K562 (cell line): ENCODE measurements around the gene EHMT2. TPM values are rescaled to one million over a fixed set of nuclear protein-coding genes. Genes with fewer than 3 reads are reported as not detected.
A peak's percentile ranks its signal among the peaks of the same experiment; 100 is the strongest.

Experiments used
- ATAC-seq: fragments of 200-7000 bp; cut with Tn5 transposase; 3 replicates; pipeline ENCODE4 v1.9.1; 2020; ENCODE audit warnings: moderate library complexity
- BruUV-seq: library from RNA; stranded (reverse); fragments of 400-500 nt; replicated peaks from 2 replicates; lab custom pipeline; 2021; lab: Mats Ljungman, UMichigan
- CTCF ChIA-PET: fragments of 300-600 bp; formaldehyde crosslinking; extraction: SDS; loops from one replicate; lab custom pipeline; 2021; ENCODE audit warnings: low intra/inter-chr PET ratio; lab: Yijun Ruan, JAX
- POLR2A ChIA-PET: fragments of 300-600, 350-650 bp; sonication (Branson Sonifier 250); formaldehyde crosslinking; extraction: SDS; loops from one replicate; lab custom pipeline; 2021; ENCODE audit warnings: antibody characterized with exemption, inconsistent platforms; lab: Yijun Ruan, JAX
- DNase-seq, 4 experiments: peaks; one replicate each; pipeline versions ENCODE4 v3.0.0 to v3.0.0-alpha.2; 2011 to 2018; ENCODE audit warnings: low spot score in 3 of 4, mixed read lengths in 3 of 4; ENCODE audit errors: extremely low read depth in 1 of 4
- FAIRE-seq: peaks from 2 replicates; lab custom pipeline; 2011; peaks lifted over from hg19 to GRCh38; lab: Jason Lieb, UNC
- H2AFZ ChIP-seq: 2 replicates; pipeline ENCODE4 v1.6.0; 2011; ENCODE audit warnings: low read depth, low read length, control low read depth, inconsistent platforms
- H3K27ac ChIP-seq: fragments of 200-600 bp; 3 replicates; pipeline ENCODE4 v1.8.0; 2011; ENCODE audit warnings: low read depth, mild to moderate bottlenecking, control low read depth, inconsistent platforms, low read length, moderate library complexity, mixed read lengths; ENCODE audit errors: extremely low read depth
- H3K27me3 ChIP-seq, 2 experiments: fragments of 300-600 bp in 1 of 2; 2 replicates in 1 of 2; 3 replicates in 1 of 2; pipeline versions ENCODE4 v1.6.0 to v1.8.0; 2011; ENCODE audit warnings: inconsistent platforms in 2 of 2, low read length in 2 of 2, mild to moderate bottlenecking in 1 of 2, mixed read lengths in 1 of 2, moderate library complexity in 1 of 2; ENCODE audit not compliant: control insufficient read depth in 2 of 2, insufficient read depth in 2 of 2
- H3K36me3 ChIP-seq: fragments of 300-600 bp; 3 replicates; pipeline ENCODE4 v1.8.0; 2011; ENCODE audit warnings: mild to moderate bottlenecking, low read length, inconsistent platforms; ENCODE audit not compliant: control insufficient read depth, insufficient read depth
- H3K4me1 ChIP-seq, 2 experiments: fragments of 200-600 bp in 1 of 2; replicated peaks in 1 of 2; 2 replicates in 1 of 2; 3 replicates in 1 of 2; pipeline versions ENCODE4 v1.5.1 to v1.8.0; 2011; ENCODE audit warnings: inconsistent platforms in 2 of 2, low read length in 2 of 2, mild to moderate bottlenecking in 1 of 2, mixed read lengths in 1 of 2, moderate library complexity in 1 of 2; ENCODE audit not compliant: control insufficient read depth in 2 of 2, insufficient read depth in 2 of 2
- H3K4me2 ChIP-seq: 2 replicates; pipeline ENCODE4 v1.6.1; 2011; ENCODE audit warnings: low read length, control low read depth, inconsistent platforms, mixed read lengths; ENCODE audit not compliant: insufficient read depth
- H3K4me3 ChIP-seq: fragments of 200-600 bp; sonication (generic), shearing (Covaris generic); 2 replicates; pipeline ENCODE4 v1.5.1; 2016; ENCODE audit warnings: control low read depth, inconsistent platforms
- H3K79me2 ChIP-seq: fragments of 200-600 bp; 3 replicates; pipeline ENCODE4 v1.8.0; 2011; ENCODE audit warnings: low read length, inconsistent platforms; ENCODE audit not compliant: control insufficient read depth, insufficient read depth
- H3K9ac ChIP-seq, 2 experiments: 2 replicates each; pipeline versions ENCODE4 v1.6.0 to v1.6.1; 2011; ENCODE audit warnings: low read depth in 2 of 2, low read length in 2 of 2, control low read depth in 1 of 2, inconsistent platforms in 1 of 2, mild to moderate bottlenecking in 1 of 2, mixed read lengths in 1 of 2; ENCODE audit not compliant: insufficient read depth in 1 of 2
- H3K9me1 ChIP-seq: one replicate; pipeline ENCODE4 v1.6.0; 2011; ENCODE audit warnings: inconsistent platforms, mild to moderate bottlenecking, low read length, moderate library complexity; ENCODE audit not compliant: control insufficient read depth, insufficient read depth
- H3K9me3 ChIP-seq: replicated peaks from 2 replicates; pipeline ENCODE4 v1.5.1; 2011; ENCODE audit warnings: low read depth, low read length, inconsistent platforms; ENCODE audit not compliant: control insufficient read depth, insufficient read depth
- H4K20me1 ChIP-seq: replicated peaks from 2 replicates; pipeline ENCODE4 v1.6.1; 2011; ENCODE audit warnings: low read length, inconsistent platforms, mixed read lengths; ENCODE audit not compliant: control insufficient read depth, insufficient read depth
- C11orf30 ChIP-seq: fragments of 450-650 bp; IDR thresholded peaks from 2 replicates; pipeline ENCODE4 v1.6.1; 2016; ENCODE audit warnings: low read depth, mild to moderate bottlenecking
- CCAR2 ChIP-seq: fragments of 200-400 bp; formaldehyde crosslinking; IDR thresholded peaks from 2 replicates; pipeline ENCODE4 v1.6.1; 2017; ENCODE audit warnings: mild to moderate bottlenecking, low read depth, low read length
- CEBPB ChIP-seq: fragments of 450-650 bp; IDR thresholded peaks from 2 replicates; pipeline ENCODE4 v1.6.1; 2016; ENCODE audit warnings: missing genetic modification characterization, missing compliant biosample characterization
- CEBPG ChIP-seq, 3 experiments: fragments of 200-800 bp in 1 of 3; sonication (Bioruptor generic) in 1 of 3; sonication (generic) in 1 of 3; formaldehyde crosslinking in 1 of 3; IDR thresholded peaks in 2 of 3; conservative IDR thresholded peaks in 1 of 3; 2 replicates each; pipeline versions ENCODE4 v1.6.1 to v1.8.0; 2016 to 2022; ENCODE audit warnings: missing compliant biosample characterization in 2 of 3, missing genetic modification characterization in 2 of 3, mild to moderate bottlenecking in 1 of 3, missing genetic modification reagents in 1 of 3
- CREB1 ChIP-seq, 2 experiments: sonication (generic) in 1 of 2; formaldehyde crosslinking in 1 of 2; IDR thresholded peaks; 2 replicates each; pipeline versions ENCODE4 v1.6.1 to v1.8.0; 2012 to 2022; ENCODE audit warnings: inconsistent platforms in 1 of 2, mild to moderate bottlenecking in 1 of 2, missing genetic modification reagents in 1 of 2, moderate library complexity in 1 of 2
- SMARCE1 ChIP-seq: fragments of 450-650 bp; IDR thresholded peaks from 2 replicates; pipeline ENCODE4 v1.7.1; 2016; ENCODE audit warnings: mild to moderate bottlenecking
- SRF ChIP-seq, 2 experiments: fragments of 250-450, 450-650 bp in 1 of 2; sonication (Bioruptor Pico) in 1 of 2; sonication (generic) in 1 of 2; formaldehyde crosslinking; IDR thresholded peaks; 2 replicates each; pipeline versions ENCODE4 v1.5.0 to v1.5.1; 2020 to 2022; ENCODE audit warnings: mild to moderate bottlenecking in 1 of 2, missing genetic modification reagents in 1 of 2
- SRSF3 ChIP-seq: fragments of 200-400 bp; formaldehyde crosslinking; IDR thresholded peaks from 2 replicates; pipeline ENCODE4 v1.6.1; 2016; ENCODE audit warnings: mild to moderate bottlenecking, low read length, moderate library complexity; ENCODE audit not compliant: insufficient read depth
- ZBTB26 ChIP-seq: fragments of 450-650 bp; formaldehyde crosslinking; IDR thresholded peaks from 2 replicates; pipeline ENCODE4 v1.4.0; 2022; ENCODE audit warnings: missing genetic modification characterization
- ZBTB33 ChIP-seq: sonication (generic); formaldehyde crosslinking; IDR thresholded peaks from 2 replicates; pipeline ENCODE4 v1.8.1; 2023; ENCODE audit warnings: mild to moderate bottlenecking, missing genetic modification reagents
- ZBTB7A ChIP-seq: IDR thresholded peaks from 2 replicates; pipeline ENCODE4 v1.6.1; 2011; ENCODE audit warnings: low read depth, mild to moderate bottlenecking, low read length, moderate library complexity, borderline replicate concordance; ENCODE audit not compliant: control insufficient read depth
- ZNF3 ChIP-seq: fragments of 250-450 bp; sonication (Bioruptor Pico); IDR thresholded peaks from 2 replicates; pipeline ENCODE4 v1.5.0; 2021; ENCODE audit warnings: mild to moderate bottlenecking, moderate library complexity
- ZNF316 ChIP-seq: fragments of 450-650 bp; IDR thresholded peaks from 2 replicates; pipeline ENCODE4 v1.6.1; 2016
- ZNF384 ChIP-seq: IDR thresholded peaks from 2 replicates; pipeline ENCODE4 v1.6.1; 2012; ENCODE audit warnings: low read depth, low read length, improper control_type of control experiment
- ZNF695 ChIP-seq: fragments of 450-650 bp; formaldehyde crosslinking; IDR thresholded peaks from 2 replicates; pipeline ENCODE4 v1.4.0; 2020; ENCODE audit warnings: mild to moderate bottlenecking, moderate library complexity
- ZNF766 ChIP-seq: fragments of 200-800 bp; sonication (Bioruptor generic); conservative IDR thresholded peaks from 2 replicates; pipeline ENCODE4 v1.6.1; 2016; ENCODE audit warnings: missing genetic modification characterization, missing compliant biosample characterization
- WGBS: fragments of 100-300 bp; shearing (Covaris generic); methylation state at CpG from one replicate; pipeline ENCODE4 v1.1.6; 2016; ENCODE audit warnings: low coverage, mixed read lengths; ENCODE audit not compliant: insufficient coverage; ENCODE audit errors: missing lambda C conversion rate; 5-methylcytosine and 5-hydroxymethylcytosine counted together
- in situ Hi-C: fragments of 300-500 bp; cut with MboI; formaldehyde crosslinking; loops from 4 replicates; pipeline ENCODE4 v1.15.0; 2018; ENCODE audit warnings: inconsistent platforms, mixed read lengths
- intact Hi-C: fragments of 100-400 bp; cut with micrococcal nuclease; formaldehyde crosslinking; loops from 2 replicates; pipeline ENCODE4 v1.14.2; 2022
- polyA plus RNA-seq, 8 experiments: library from polyadenylated mRNA; depleted of rRNA in 4 of 8; stranded (reverse) in 5 of 8; unstranded in 3 of 8; fragments of >200 nt; fragmentation: Nextera tagmentation in 2 of 8; fragmentation: Illumina TruSeq in 1 of 8; extraction: Ambion mirVana in 2 of 8; extraction: Trizol in 1 of 8; gene quantifications; 2 replicates each; pipeline versions ENCODE4 v1.2.1 to v1.2.3, GENCODE V29; 2011 to 2014; ENCODE audit warnings: inconsistent platforms in 1 of 8, missing spikeins in 1 of 8
- total RNA-seq, 7 experiments: library from RNA; depleted of rRNA in 6 of 7; stranded (reverse); fragments of >200 nt in 6 of 7; fragmentation: Illumina TruSeq in 2 of 7; extraction: Trizol in 2 of 7; gene quantifications; 2 replicates each; pipeline versions ENCODE4 v1.2.1 to v1.2.3, GENCODE V29; 2011 to 2021; ENCODE audit warnings: low replicate concordance in 1 of 7
- TF ChIP-seq, protein P1 (sequence below): sonication (generic); formaldehyde crosslinking; IDR thresholded peaks from 2 replicates; pipeline ENCODE4 v1.8.0; 2023; ENCODE audit warnings: mild to moderate bottlenecking, missing genetic modification reagents

The EHMT2 gene
- total and polyA plus RNA-seq, 9 of the 15 experiments (the other 6 are each of a cell fraction or from before 2014, with no cell fraction given) = 2.1 to 63.8 (median 38.5) TPM

DNA sequence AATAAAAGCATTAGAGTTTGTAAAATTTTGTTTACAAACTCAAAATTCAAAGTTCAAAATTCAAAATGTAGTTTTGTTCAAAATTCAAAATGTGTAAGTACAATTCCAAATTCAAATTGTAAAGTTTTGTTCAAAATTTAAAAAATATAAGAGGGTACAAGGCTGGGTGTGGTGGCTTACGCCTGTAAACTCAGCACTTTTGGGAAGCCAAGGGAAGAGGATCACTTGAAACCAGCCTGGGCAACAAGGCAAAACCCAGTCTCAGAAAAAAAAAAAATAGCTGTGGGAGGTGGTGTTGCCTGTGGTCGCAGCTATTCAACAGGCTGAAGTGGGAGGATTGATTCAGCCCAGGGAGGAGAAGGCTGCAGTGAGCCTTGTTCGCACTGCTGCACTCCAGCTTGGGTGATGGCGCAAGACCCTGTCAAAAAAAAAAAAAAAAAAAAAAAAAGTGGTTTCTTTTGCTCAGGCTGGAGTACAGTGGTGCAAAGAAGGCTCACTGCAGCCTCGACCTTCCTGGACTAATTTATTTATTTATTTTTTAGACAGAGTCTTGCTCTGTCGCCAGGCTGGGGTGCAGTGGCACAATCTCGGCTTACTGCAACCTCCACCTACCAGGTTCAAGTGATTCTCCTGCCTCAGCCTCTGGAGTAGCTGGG, 9.8 kb upstream of the EHMT2 start:
- H3K27ac ChIP-seq = no peak overlapping the region
- H3K9me3 ChIP-seq = no peaks in the 10 kb centered on the region
- H3K36me3 ChIP-seq = no peaks in the 10 kb centered on the region
- WGBS = 38% methylated on average over 6 of the region's 7 CpGs
- no TSS peak for BruUV-seq
- H3K4me3 ChIP-seq = no peak overlapping the region
- H3K9ac ChIP-seq = no peak overlapping the region
- H3K4me2 ChIP-seq = no peak overlapping the region
- no peak overlapping the region for H2AFZ ChIP-seq
- FAIRE-seq (peak; percentile 65), ATAC-seq (peak; percentile 70), DNase-seq (peak in 1 of 4 experiments; percentile 62)
- no peaks in the 10 kb centered on the region for H4K20me1 ChIP-seq
- ChIA-PET CTCF (interaction anchor here (0.6 kb wide), 1 partner anchor 14 kb away, joined by 6 read pairs; no protein-coding TSS in a partner anchor), POLR2A (interaction anchor here (0.6 to 1.6 kb wide), 6 partner anchors 9 to 176 kb away, joined by 3 to 7 read pairs (median 3); partner anchors contain the start of gene EHMT2)
- no peaks in the 10 kb centered on the region for H3K27me3 ChIP-seq
- peaks cover 26 to 27% of the 10 kb centered on the region in 2 experiments for H3K4me1 ChIP-seq
- intact Hi-C loops = loop anchor here (10.0 kb wide), 1 partner anchor 288 kb away; the partner anchor contains the start of genes GPSM3 and PBX2
- H3K9me1 ChIP-seq = no peaks in the 10 kb centered on the region
- no peaks in the 10 kb centered on the region for H3K79me2 ChIP-seq
- in situ Hi-C loops = no loop called here
- TF ChIP-seq SRF (CRISPR knock-in tag; IDR thresholded peaks at IDR 0.05) = peak in 1 of 2 experiments; percentile 67; a peak in 1 of 4 replicates
- TF ChIP-seq ZBTB33 (CRISPR knock-in tag) = 0 out of 2 replicates have a peak, but pooled peaks have one; percentile 47
- no peak for TF ChIP-seq CCAR2
- no peak for TF ChIP-seq SMARCE1
- peak; percentile 74 for TF ChIP-seq CEBPG (CRISPR knock-in tag; IDR thresholded peaks at IDR 0.05)
- TF ChIP-seq CEBPG (tag; conservative IDR thresholded peaks at IDR 0.05 in 1 of 2, IDR thresholded peaks at IDR 0.05 in 1 of 2) = peak; percentile 76 to 77
- no peak for TF ChIP-seq SRSF3
- peak; percentile 65 for TF ChIP-seq ZNF316
- peak; percentile 58; the same call in 1 of the 2 replicates for TF ChIP-seq C11orf30
- no peak for TF ChIP-seq ZNF3
- TF ChIP-seq, protein P1, sequence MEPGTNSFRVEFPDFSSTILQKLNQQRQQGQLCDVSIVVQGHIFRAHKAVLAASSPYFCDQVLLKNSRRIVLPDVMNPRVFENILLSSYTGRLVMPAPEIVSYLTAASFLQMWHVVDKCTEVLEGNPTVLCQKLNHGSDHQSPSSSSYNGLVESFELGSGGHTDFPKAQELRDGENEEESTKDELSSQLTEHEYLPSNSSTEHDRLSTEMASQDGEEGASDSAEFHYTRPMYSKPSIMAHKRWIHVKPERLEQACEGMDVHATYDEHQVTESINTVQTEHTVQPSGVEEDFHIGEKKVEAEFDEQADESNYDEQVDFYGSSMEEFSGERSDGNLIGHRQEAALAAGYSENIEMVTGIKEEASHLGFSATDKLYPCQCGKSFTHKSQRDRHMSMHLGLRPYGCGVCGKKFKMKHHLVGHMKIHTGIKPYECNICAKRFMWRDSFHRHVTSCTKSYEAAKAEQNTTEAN (CRISPR knock-in tag) = no peak
- no peak for TF ChIP-seq CREB1 (IDR thresholded peaks at IDR 0.05)
- no peak for TF ChIP-seq CREB1 (CRISPR knock-in tag; IDR thresholded peaks at IDR 0.05)
- TF ChIP-seq ZNF766 (CRISPR knock-in tag) = peak; percentile 95
- TF ChIP-seq ZBTB7A = 0 out of 2 replicates have a peak, but pooled peaks have one; percentile 30
- TF ChIP-seq ZNF695 (CRISPR knock-in tag) = no peak
- TF ChIP-seq CEBPB (tag) = peak; percentile 97
- TF ChIP-seq ZNF384 = peak; percentile 96
- TF ChIP-seq ZBTB26 (CRISPR knock-in tag) = no peak
